Caco-2 (cell line): ENCODE data around the gene LTF. TPM values are rescaled to one million over a fixed set of nuclear protein-coding genes. Genes with fewer than 3 reads are reported as not detected.

Experiments used
- BruUV-seq: library from RNA; stranded (reverse); fragments of 400-500 nt; replicated peaks from 2 replicates; lab custom pipeline; 2021; lab: Mats Ljungman, UMichigan
- CTCF ChIA-PET: fragments of 300-600 bp; sonication (Branson Sonifier 250); formaldehyde crosslinking; loops from one replicate; lab custom pipeline; 2022; ENCODE audit warnings: antibody characterized with exemption; lab: Charles Lee
- POLR2A ChIA-PET: fragments of 300-600 bp; sonication (Branson Sonifier 250); formaldehyde crosslinking; loops from one replicate; lab custom pipeline; 2022; ENCODE audit warnings: antibody characterized with exemption; lab: Charles Lee
- DNase-seq, 2 experiments: peaks; one replicate each; pipeline versions ENCODE4 v3.0.0 to v3.0.0-alpha.2; 2020 to 2022
- H3K27me3 ChIP-seq: replicated peaks from 2 replicates; pipeline ENCODE4 v1.6.0; 2011; ENCODE audit warnings: low read length; ENCODE audit not compliant: control insufficient read depth, insufficient read depth
- H3K36me3 ChIP-seq: 2 replicates; pipeline ENCODE4 v1.5.1; 2011; ENCODE audit warnings: low read length; ENCODE audit not compliant: control insufficient read depth, insufficient read depth
- H3K4me1 ChIP-seq: fragments of 250-450 bp; sonication (Bioruptor Pico); 2 replicates; pipeline ENCODE4 v1.5.1; 2020; ENCODE audit warnings: mild to moderate bottlenecking
- H3K4me3 ChIP-seq: 2 replicates; pipeline ENCODE4 v1.5.1; 2011; ENCODE audit warnings: low read depth, mild to moderate bottlenecking, control low read depth, low read length
- H3K9me3 ChIP-seq: fragments of 250-450 bp; sonication (Bioruptor Pico); 2 replicates; pipeline ENCODE4 v1.5.1; 2020; ENCODE audit warnings: mild to moderate bottlenecking, moderate library complexity
- H3K27ac Mint-ChIP-seq: one replicate; pipeline ENCODE4 v1.8.0; 2022; ENCODE audit warnings: mixed read lengths; ENCODE audit not compliant: unreplicated experiment
- H3K27me3 Mint-ChIP-seq: one replicate; pipeline ENCODE4 v1.8.0; 2022; ENCODE audit warnings: mixed read lengths; ENCODE audit not compliant: insufficient read depth, unreplicated experiment
- H3K36me3 Mint-ChIP-seq: one replicate; pipeline ENCODE4 v1.8.0; 2022; ENCODE audit warnings: mild to moderate bottlenecking, mixed read lengths; ENCODE audit not compliant: insufficient read depth, unreplicated experiment
- H3K4me1 Mint-ChIP-seq: one replicate; pipeline ENCODE4 v1.8.0; 2022; ENCODE audit warnings: low read depth, mixed read lengths; ENCODE audit not compliant: unreplicated experiment
- H3K4me3 Mint-ChIP-seq: one replicate; pipeline ENCODE4 v1.8.0; 2022; ENCODE audit warnings: mild to moderate bottlenecking, moderate library complexity, mixed read lengths; ENCODE audit not compliant: unreplicated experiment
- H3K9me3 Mint-ChIP-seq: one replicate; pipeline ENCODE4 v1.8.0; 2022; ENCODE audit warnings: mixed read lengths; ENCODE audit not compliant: unreplicated experiment
- CTCF ChIP-seq, 2 experiments: fragments of 200-600 bp in 1 of 2; IDR thresholded peaks; 1 replicate in 1 of 2; 2 replicates in 1 of 2; pipeline versions ENCODE4 v1.5.1 to v1.8.0; 2011 to 2022; ENCODE audit warnings: antibody characterized with exemption in 1 of 2, control low read depth in 1 of 2, inconsistent platforms in 1 of 2, low read depth in 1 of 2, low read length in 1 of 2, mild to moderate bottlenecking in 1 of 2, moderate library complexity in 1 of 2; ENCODE audit not compliant: insufficient read depth in 1 of 2, severe bottlenecking in 1 of 2, unreplicated experiment in 1 of 2
- intact Hi-C: fragments of 100-400 bp; cut with micrococcal nuclease; formaldehyde crosslinking; loops from one replicate; pipeline ENCODE4 v1.10.0; 2022; ENCODE audit not compliant: unreplicated experiment
- total RNA-seq: library from RNA; stranded (reverse); gene quantifications from 2 replicates; pipeline ENCODE4 v1.2.3, GENCODE V29; 2022

Gene LTF
- total RNA-seq, 1 experiment from 2014 or later = not detected

GRCh38 chr3:46470831-46471230 lies 6.1 kb upstream of the LTF start:
- POLR2A ChIA-PET = no interaction called here
- intact Hi-C loops = no loop called here
- DNase-seq = no peak
- Histone ChIP-seq H3K27me3 (no peaks in the 10 kb centered on the region), H3K4me3 (no peak overlapping the region), H3K4me1 (no peaks in the 10 kb centered on the region), H3K9me3 (0 out of 2 replicates have a peak, but pooled peaks cover 6% of the 10 kb centered on the region), H3K36me3 (no peaks in the 10 kb centered on the region)
- no peak for TF ChIP-seq CTCF (IDR thresholded peaks at IDR 0.05; ENCODE audit: insufficient read depth in 1 of 2, low read depth in 1 of 2, low read length in 1 of 2, severe bottlenecking in 1 of 2, unreplicated experiment in 1 of 2)
- Mint-ChIP-seq H3K4me3 (no peak overlapping the region), H3K4me1 (no peaks in the 10 kb centered on the region), H3K9me3 (peaks cover 20% of the 10 kb centered on the region), H3K27me3 (peaks cover 2% of the 10 kb centered on the region), H3K27ac (peak overlapping the region; percentile 67), H3K36me3 (no peaks in the 10 kb centered on the region)
- CTCF ChIA-PET = interaction anchor here (1.4 to 1.5 kb wide), 2 partner anchors 9 to 88 kb away, joined by 3 to 7 read pairs; no protein-coding TSS in a partner anchor
- no TSS peak for BruUV-seq

- no peaks in the 10 kb centered on the region for H3K4me1 ChIP-seq
- Mint-ChIP-seq H3K9me3 (peaks cover 10% of the 10 kb centered on the region), H3K4me3 (no peak overlapping the region), H3K27ac (no peak overlapping the region), H3K27me3 (no peaks in the 10 kb centered on the region), H3K36me3 (no peaks in the 10 kb centered on the region), H3K4me1 (no peaks in the 10 kb centered on the region)
- H3K27me3 ChIP-seq = no peaks in the 10 kb centered on the region
- 0 out of 2 replicates have a peak, but pooled peaks cover 6% of the 10 kb centered on the region for H3K9me3 ChIP-seq
- CTCF ChIA-PET = interaction anchor here (1.4 kb wide), 1 partner anchor 8 kb away, joined by 3 read pairs; no protein-coding TSS in a partner anchor
- intact Hi-C loops = no loop called here
- TF ChIP-seq CTCF (IDR thresholded peaks at IDR 0.05; ENCODE audit: insufficient read depth in 1 of 2, low read depth in 1 of 2, low read length in 1 of 2, severe bottlenecking in 1 of 2, unreplicated experiment in 1 of 2) = no peak
- H3K4me3 ChIP-seq = no peak overlapping the region
- no TSS peak for BruUV-seq
- POLR2A ChIA-PET = no interaction called here
- DNase-seq = no peak
- H3K36me3 ChIP-seq = no peaks in the 10 kb centered on the region
These were observed 5.1 kb upstream of the LTF start for GRCh38 chr3:46469680-46470357.

GRCh38 chr3:46468753-46469600 lies 4.3 kb upstream of the LTF start:
- H3K36me3 ChIP-seq = no peaks in the 10 kb centered on the region
- POLR2A ChIA-PET = no interaction called here
- Mint-ChIP-seq H3K36me3 (no peaks in the 10 kb centered on the region), H3K27ac (no peak overlapping the region), H3K4me3 (no peak overlapping the region), H3K27me3 (no peaks in the 10 kb centered on the region), H3K9me3 (peaks cover 2% of the 10 kb centered on the region), H3K4me1 (no peaks in the 10 kb centered on the region)
- BruUV-seq = no TSS peak
- no peak overlapping the region for H3K4me3 ChIP-seq
- H3K9me3 ChIP-seq = 0 out of 2 replicates have a peak, but pooled peaks cover under 1% of the 10 kb centered on the region
- no peaks in the 10 kb centered on the region for H3K27me3 ChIP-seq
- no peak for TF ChIP-seq CTCF (IDR thresholded peaks at IDR 0.05; ENCODE audit: insufficient read depth in 1 of 2, low read depth in 1 of 2, low read length in 1 of 2, severe bottlenecking in 1 of 2, unreplicated experiment in 1 of 2)
- no peak for DNase-seq
- intact Hi-C loops = no loop called here
- CTCF ChIA-PET = no interaction called here
- no peaks in the 10 kb centered on the region for H3K4me1 ChIP-seq
